Renal cortex interstitium (tissue), 11 donors: ENCODE measurements around the gene OR14I1. TPM values are rescaled to one million over a fixed set of nuclear protein-coding genes. Genes with fewer than 3 reads are reported as not detected.
A peak's percentile ranks its signal among the peaks of the same experiment; 100 is the strongest.
"Not testable (repeated sequence)": the region's sequence is repeated elsewhere in the genome, so short reads cannot be mapped to it uniquely, and the experiment has no call there.

Source experiments
- DNase-seq, 11 donors: peaks; one replicate each; pipeline ENCODE4 v3.0.0-alpha.2; 2013; ENCODE audit warnings: low read depth in 9 of 11, low spot score in 4 of 11; ENCODE audit errors: extremely low read depth in 1 of 11
- polyA plus RNA-seq, 3 donors: library from polyadenylated mRNA; unstranded; fragments of 120-200 nt; gene quantifications; one replicate each; pipeline ENCODE4 v1.2.1, GENCODE V29; 2013; ENCODE audit not compliant: insufficient read length in 3 of 3

OR14I1 gene
- polyA plus RNA-seq, 3 donors: not detected

DNA sequence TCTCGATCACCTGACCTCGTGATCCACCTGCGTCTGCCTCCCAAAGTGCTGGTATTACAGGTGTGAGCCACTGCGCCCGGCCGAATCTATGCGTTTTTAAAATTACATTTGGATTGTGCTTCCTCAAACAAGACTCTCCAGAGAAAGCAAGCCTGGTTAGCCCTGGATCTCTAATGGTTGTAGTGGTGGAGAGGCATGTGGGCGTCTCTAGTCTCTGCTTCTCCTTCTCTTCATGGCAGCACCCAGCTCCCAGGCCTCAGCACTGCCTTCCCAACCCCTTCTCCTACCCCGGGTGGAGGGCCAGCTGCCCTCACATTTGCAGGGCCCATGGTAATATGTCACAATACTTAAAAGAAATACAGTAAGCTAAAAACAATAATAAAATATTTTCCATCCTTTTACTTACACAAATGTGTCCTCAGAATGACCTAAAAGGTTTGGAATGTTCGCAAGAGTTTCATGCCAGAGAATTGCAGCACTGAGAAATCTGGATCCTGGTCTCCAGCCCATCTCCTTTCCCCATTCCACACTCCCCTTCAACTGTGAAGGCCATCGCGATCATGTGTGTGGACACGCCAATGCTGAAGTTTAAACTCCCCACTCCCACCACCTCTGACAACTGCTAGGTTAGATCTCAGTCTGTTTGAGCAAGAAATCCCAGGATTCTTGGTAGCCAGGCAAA lies 7.0 kb downstream of the OR14I1 start:
- DNase-seq: no peak

GRCh38 chr1:248691567-248692155 lies 10.9 kb downstream of the OR14I1 start:
- DNase-seq: no peak

DNA sequence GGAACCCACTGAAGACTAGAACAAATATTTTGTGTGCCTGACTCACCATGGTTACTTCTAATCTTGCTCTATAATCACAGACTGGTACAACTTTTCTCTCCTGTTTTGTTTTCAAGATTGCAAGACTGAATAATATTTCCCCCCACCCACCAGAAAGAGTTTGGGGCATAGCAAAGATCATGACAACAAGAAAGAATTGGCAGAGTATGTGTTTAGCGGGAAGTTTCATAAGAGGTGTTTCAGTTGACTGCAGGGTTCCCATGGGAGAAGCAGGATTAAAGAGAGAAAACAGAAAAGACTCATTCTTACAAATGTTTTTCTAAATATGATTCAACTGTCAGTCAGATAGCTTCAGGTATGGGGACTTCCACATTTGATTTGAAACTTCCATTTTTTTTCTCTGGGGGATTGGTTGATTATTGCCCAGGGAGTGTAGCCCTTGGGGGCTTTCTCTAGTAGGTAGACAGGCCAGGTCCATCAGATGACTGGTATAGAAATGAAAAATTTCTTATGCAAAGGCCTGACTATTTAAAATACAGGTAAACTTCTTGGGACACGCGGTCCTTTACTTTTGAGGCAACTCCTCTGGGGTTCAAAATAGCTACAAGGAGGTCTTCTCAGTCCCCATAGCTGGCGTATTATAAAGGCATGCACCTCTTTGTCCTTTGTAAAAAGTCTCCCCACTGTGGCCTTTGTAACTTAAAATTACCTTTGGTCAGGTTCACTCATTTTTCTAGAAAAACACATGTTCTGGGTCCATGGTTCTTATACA lies 13.9 kb downstream of the OR14I1 start:
- no peak for DNase-seq

DNA sequence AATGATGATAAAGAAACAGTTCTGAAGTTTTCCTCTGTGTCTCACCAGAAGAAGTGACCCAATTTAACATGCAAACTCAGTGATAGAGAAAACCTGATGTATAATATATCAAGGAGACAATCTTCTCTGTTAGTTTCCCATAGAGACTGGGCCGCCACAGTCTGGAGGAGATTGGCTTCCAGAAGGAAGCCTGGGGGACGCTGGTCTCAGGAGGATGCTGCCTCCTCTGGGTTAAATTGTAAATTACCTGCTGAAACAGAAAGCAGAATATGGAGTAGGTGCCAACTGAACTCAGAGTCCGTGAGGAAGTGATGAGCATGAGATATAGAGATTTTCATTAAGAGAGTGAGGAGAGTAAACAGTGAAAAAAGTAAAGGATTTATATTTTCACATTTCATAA lies 15.8 kb downstream of the OR14I1 start:
- peak in 1 of 11 donors; percentile 1 for DNase-seq

GRCh38 chr1:248681651-248682050 lies 20.9 kb downstream of the OR14I1 start:
- no peak for DNase-seq

GRCh38 chr1:248670003-248670402 lies 32.6 kb downstream of the OR14I1 start:
- no peak for DNase-seq

DNA sequence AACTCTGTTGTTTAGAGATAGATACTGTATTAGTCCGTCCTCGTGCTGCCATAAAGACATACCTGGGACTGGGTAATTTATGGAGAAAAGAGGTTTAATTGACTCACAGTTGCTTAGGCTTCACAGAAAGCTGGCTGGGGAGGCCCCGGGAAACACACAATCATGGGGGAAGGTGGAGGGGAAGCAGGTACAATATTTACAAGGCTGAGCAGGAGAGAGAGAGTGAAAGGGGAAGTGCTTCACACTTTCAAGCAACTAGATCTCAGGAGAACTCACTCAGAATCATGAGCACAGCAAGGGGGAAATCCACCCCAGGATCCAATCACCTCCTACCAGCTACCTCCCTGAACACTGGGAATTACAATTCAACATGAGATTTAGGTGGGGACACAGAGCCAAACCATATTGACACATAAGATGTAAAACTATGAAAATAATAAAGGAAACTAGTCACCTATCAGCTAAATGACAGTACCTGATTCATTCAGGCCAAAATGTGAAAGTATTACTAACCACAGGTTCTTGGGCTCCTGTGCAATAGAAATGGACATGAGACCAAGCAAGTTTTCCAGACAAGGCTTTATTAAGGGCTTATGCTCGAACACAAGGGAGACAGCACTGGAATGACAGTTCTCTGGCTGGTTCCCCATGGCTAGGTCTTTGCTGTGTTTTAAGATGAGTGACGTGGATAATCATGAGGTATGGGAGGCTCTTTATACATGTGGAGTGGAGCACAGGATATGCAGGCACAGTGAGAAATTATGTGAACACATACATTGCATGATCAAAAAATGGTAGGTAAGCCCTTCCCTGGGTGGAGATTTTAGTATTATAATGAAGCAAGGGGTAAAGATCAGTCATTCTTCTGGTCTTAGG lies 38.9 kb downstream of the OR14I1 start:
- DNase-seq: not testable (repeated sequence)

DNA sequence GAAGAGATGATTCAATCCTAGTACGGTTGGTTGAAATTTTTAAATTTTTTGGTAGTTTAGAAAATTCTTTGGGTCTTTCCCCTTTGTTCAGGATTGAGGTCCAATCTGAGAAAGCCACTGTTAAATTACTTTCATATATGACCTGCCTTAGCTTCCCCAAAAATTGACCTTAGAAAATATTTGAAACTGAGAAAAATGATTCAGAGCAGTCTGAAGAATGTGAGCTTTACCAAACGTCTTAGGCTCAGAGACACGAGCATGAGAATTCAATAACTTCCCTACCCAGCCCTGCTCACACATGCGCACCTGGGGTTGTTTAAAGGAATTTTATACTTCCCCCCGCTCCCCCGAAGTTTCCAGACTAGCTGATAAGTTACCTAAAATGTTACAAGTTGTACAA lies 45.8 kb downstream of the OR14I1 start:
- DNase-seq: not testable (repeated sequence)

DNA sequence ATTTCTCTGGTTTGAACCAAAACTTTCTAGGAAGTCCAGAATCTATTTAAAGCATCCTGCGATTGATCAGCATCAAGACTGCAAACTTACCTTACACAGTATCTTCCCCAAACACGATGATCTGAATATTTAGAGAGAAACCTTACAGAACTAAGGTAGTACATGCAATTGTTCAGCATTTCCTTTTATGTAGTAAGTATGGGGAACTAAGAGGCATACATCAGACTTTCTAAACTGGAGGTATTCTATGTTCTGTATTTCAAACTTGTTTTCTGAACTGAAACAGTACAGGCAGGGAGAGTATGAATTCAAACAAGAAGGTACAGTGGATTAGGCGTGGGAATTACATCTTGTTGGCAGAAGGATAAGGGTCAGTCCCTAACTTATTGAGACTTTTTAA lies 47.2 kb downstream of the OR14I1 start, which contains the start of gene OR2T27:
TSS of gene OR2T27 (minus strand) at position 175 of the 400 bp plus-strand sequence. CDS start 4,644 bp downstream, outside the sequence.
- not testable (repeated sequence) for DNase-seq

Other genes starting within 250 kb of the OR14I1 start
- not detected for gene OR2T3, start 229.4 kb downstream of the OR14I1 start, polyA plus RNA-seq
- under 1 TPM in 1 of 3 donors, not detected in 2; 0.12 TPM for gene OR2T5, start 214.2 kb downstream of the OR14I1 start, polyA plus RNA-seq
- gene OR2G6, start 194.7 kb downstream of the OR14I1 start, polyA plus RNA-seq: under 1 TPM in 1 of 3 donors, not detected in 2; 0.11 TPM
- gene OR2T29, start 140.0 kb downstream of the OR14I1 start, polyA plus RNA-seq: not detected
- gene OR2T34, start 128.0 kb downstream of the OR14I1 start, polyA plus RNA-seq: not detected
- under 1 TPM in 1 of 3 donors, not detected in 2; 0.33 TPM for gene OR2T10, start 105.1 kb downstream of the OR14I1 start, polyA plus RNA-seq
- gene OR2T11, start 67.7 kb downstream of the OR14I1 start, polyA plus RNA-seq: not detected
- gene OR2T35, start 57.5 kb downstream of the OR14I1 start, polyA plus RNA-seq: not detected
- gene OR2T27, start 47.2 kb downstream of the OR14I1 start, polyA plus RNA-seq: not detected
- gene LYPD8, start 53.0 kb upstream of the OR14I1 start, polyA plus RNA-seq: under 1 TPM in 1 of 3 donors, not detected in 2; 0.17 TPM
- gene SH3BP5L, start 123.1 kb upstream of the OR14I1 start, polyA plus RNA-seq: 10 to 100 TPM; 23.6 to 31.4 (median 30.0) TPM
- 10 to 100 TPM; 18.6 to 25.6 (median 24.0) TPM for gene ZNF672, start 135.5 kb upstream of the OR14I1 start, polyA plus RNA-seq
- gene ZNF692, start 156.3 kb upstream of the OR14I1 start, polyA plus RNA-seq: 10 to 100 TPM; 43.2 to 61.9 (median 47.0) TPM
- 10 to 100 TPM; 11.8 to 12.3 (median 12.2) TPM for gene PGBD2, start 203.5 kb upstream of the OR14I1 start, polyA plus RNA-seq